GM23248 (cell line): ENCODE results near the gene NTF4. TPM values are rescaled to one million over a fixed set of nuclear protein-coding genes. Genes with fewer than 3 reads are reported as not detected.
"Not testable (repeated sequence)": the region's sequence is repeated elsewhere in the genome, so short reads cannot be mapped to it uniquely, and the experiment has no call there.

Experiments used
- DNase-seq: peaks from one replicate; pipeline ENCODE4 v3.0.0-alpha.2; 2015
- H2AFZ ChIP-seq: fragments of 200-600 bp; sonication (generic); 2 replicates; pipeline ENCODE4 v1.6.1; 2016; ENCODE audit warnings: antibody characterized with exemption
- H3F3A ChIP-seq: fragments of 200-600 bp; sonication (generic); 2 replicates; pipeline ENCODE4 v1.6.1; 2016; ENCODE audit warnings: mild to moderate bottlenecking, antibody characterized with exemption, mixed run types; ENCODE audit not compliant: insufficient read depth
- H3K27ac ChIP-seq: fragments of 200-600 bp; sonication (generic); 2 replicates; pipeline ENCODE4 v1.5.1; 2016; ENCODE audit warnings: mild to moderate bottlenecking
- H3K27me3 ChIP-seq: fragments of 200-600 bp; sonication (generic); replicated peaks from 2 replicates; pipeline ENCODE4 v1.6.1; 2016; ENCODE audit warnings: mild to moderate bottlenecking; ENCODE audit not compliant: insufficient read depth
- H3K36me3 ChIP-seq: fragments of 200-600 bp; sonication (generic); 2 replicates; pipeline ENCODE4 v1.6.1; 2016; ENCODE audit warnings: low read depth, mild to moderate bottlenecking
- H3K4me1 ChIP-seq: fragments of 200-600 bp; sonication (generic); 2 replicates; pipeline ENCODE4 v1.6.1; 2016; ENCODE audit warnings: mild to moderate bottlenecking; ENCODE audit not compliant: insufficient read depth
- H3K4me2 ChIP-seq: fragments of 200-600 bp; sonication (generic); one replicate; pipeline ENCODE4 v1.6.1; 2016; ENCODE audit warnings: mild to moderate bottlenecking; ENCODE audit not compliant: unreplicated experiment
- H3K4me3 ChIP-seq: fragments of 200-600 bp; sonication (generic); 2 replicates; pipeline ENCODE4 v1.5.1; 2016; ENCODE audit warnings: mild to moderate bottlenecking
- H3K79me2 ChIP-seq: fragments of 200-600 bp; sonication (generic); 2 replicates; pipeline ENCODE4 v1.6.1; 2016; ENCODE audit warnings: mild to moderate bottlenecking; ENCODE audit not compliant: insufficient read depth
- H3K9ac ChIP-seq: fragments of 200-600 bp; sonication (generic); 2 replicates; pipeline ENCODE4 v1.6.1; 2016; ENCODE audit warnings: mild to moderate bottlenecking
- H3K9me2 ChIP-seq: fragments of 200-600 bp; sonication (generic); 2 replicates; pipeline ENCODE4 v1.6.1; 2016; ENCODE audit warnings: mixed run types, mild to moderate bottlenecking, moderate library complexity; ENCODE audit not compliant: insufficient read depth
- H3K9me3 ChIP-seq: fragments of 200-600 bp; sonication (generic); one replicate; pipeline ENCODE4 v1.6.1; 2017; ENCODE audit warnings: low read depth
- H4K20me1 ChIP-seq: fragments of 200-600 bp; sonication (generic); 2 replicates; pipeline ENCODE4 v1.6.0; 2016; ENCODE audit not compliant: insufficient read depth
- EZH2 ChIP-seq: fragments of 200-600 bp; sonication (generic); IDR thresholded peaks from 2 replicates; pipeline ENCODE4 v1.6.1; 2018; ENCODE audit warnings: antibody characterized with exemption, mild to moderate bottlenecking; ENCODE audit not compliant: insufficient read depth, poor library complexity, severe bottlenecking
- EZH2phosphoT487 ChIP-seq: fragments of 200-600 bp; sonication (generic); IDR thresholded peaks from 2 replicates; pipeline ENCODE4 v1.6.1; 2018; ENCODE audit warnings: antibody characterized with exemption, moderate library complexity, mild to moderate bottlenecking, low read depth; ENCODE audit not compliant: insufficient read depth
- WGBS, 2 experiments: methylation state at CpG; one replicate each; pipeline ENCODE4 v1.1.6; 2015 to 2017; ENCODE audit warnings: low lambda C conversion rate in 2 of 2, low coverage in 1 of 2; ENCODE audit errors: missing lambda C conversion rate in 2 of 2; 5-methylcytosine and 5-hydroxymethylcytosine counted together
- in situ Hi-C: fragments of 300-500 bp; cut with MboI; formaldehyde crosslinking; loops from 2 replicates; pipeline ENCODE4 v1.15.0; 2020
- polyA plus RNA-seq: library from polyadenylated mRNA; unstranded; fragments of >200 nt; fragmentation: Nextera tagmentation; extraction: Ambion mirVana; gene quantifications from 2 replicates; pipeline ENCODE4 v1.2.1, GENCODE V29; 2016
- total RNA-seq: library from RNA; depleted of rRNA; stranded (reverse); fragments of >200 nt; shearing (Covaris generic); gene quantifications from 2 replicates; pipeline ENCODE4 v1.2.3, GENCODE V29; 2014

The NTF4 gene
- total and polyA plus RNA-seq, 2 experiments from 2014 or later, result 0.51 TPM; not detected in 1

DNA sequence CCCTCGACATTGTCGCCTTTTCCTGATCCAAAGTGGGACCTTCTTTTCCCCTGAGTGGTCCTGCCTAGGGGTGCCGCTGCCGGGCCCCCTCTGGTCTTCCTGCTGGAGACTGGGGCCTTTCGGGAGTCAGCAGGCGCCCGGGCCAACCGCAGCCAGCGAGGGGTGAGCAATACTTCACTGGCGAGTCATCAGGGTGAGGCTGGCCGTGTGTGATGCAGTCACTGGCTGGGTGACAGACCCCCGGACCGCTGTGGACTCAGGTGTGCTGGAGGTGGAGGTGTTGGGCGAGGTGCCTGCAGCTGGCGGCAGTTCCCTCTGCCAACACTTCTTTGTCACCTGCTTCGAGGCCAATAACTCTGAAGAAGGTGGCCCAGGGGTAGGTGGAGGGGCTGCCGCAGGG, 22.4 kb downstream of the NTF4 start:
- peaks cover 8% of the 10 kb centered on the region; the same call in 1 of the 2 replicates for H3K4me1 ChIP-seq
- no peaks in the 10 kb centered on the region for H3F3A ChIP-seq
- TF ChIP-seq EZH2 (no peak), EZH2phosphoT487 (no peak)
- no peaks in the 10 kb centered on the region for H3K36me3 ChIP-seq
- no peak overlapping the region for H2AFZ ChIP-seq
- no peaks in the 10 kb centered on the region for H4K20me1 ChIP-seq
- no peak overlapping the region for H3K9ac ChIP-seq
- no peaks in the 10 kb centered on the region for H3K79me2 ChIP-seq
- no peak overlapping the region for H3K4me2 ChIP-seq
- DNase-seq, result peak; percentile 33
- no peak overlapping the region for H3K27ac ChIP-seq
- H3K4me3 ChIP-seq, result no peak overlapping the region
- in situ Hi-C loops, result no loop called here
- no peaks in the 10 kb centered on the region for H3K27me3 ChIP-seq
- WGBS, 2 experiments, result 69 to 71% methylated on average over 16 to 17 of the region's 17 CpGs
- no peaks in the 10 kb centered on the region for H3K9me3 ChIP-seq
- H3K9me2 ChIP-seq, result no peaks in the 10 kb centered on the region

DNA sequence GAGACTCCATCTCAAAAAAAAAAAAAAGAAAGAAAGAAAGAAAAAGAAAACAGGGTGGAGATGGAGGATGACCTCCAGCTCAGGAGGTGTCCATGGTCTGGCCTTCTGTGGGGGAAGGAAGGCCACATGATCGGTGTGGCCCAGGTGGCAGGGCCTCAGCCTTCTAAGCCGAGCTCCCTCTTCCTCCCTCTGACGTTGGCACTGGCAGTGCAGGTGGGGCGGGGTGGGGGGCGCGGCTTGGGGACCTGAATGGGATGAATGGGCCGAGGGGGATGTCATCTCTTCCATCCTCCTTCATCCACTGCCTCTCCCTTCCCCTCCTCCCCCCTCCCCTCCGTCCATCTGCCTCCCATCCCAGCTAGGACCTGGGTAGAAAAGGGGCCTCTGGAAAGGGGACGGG, 24.9 kb downstream of the NTF4 start:
- H3K27me3 ChIP-seq, in situ Hi-C loops, H3K9ac ChIP-seq, H2AFZ ChIP-seq, H3K79me2 ChIP-seq, H4K20me1 ChIP-seq, H3K4me3 ChIP-seq, H3K27ac ChIP-seq, H3F3A ChIP-seq, DNase-seq, H3K4me2 ChIP-seq, H3K36me3 ChIP-seq, H3K4me1 ChIP-seq, H3K9me2 ChIP-seq, H3K9me3 ChIP-seq: not testable (repeated sequence)
- 47 to 53% methylated on average over 5 to 8 of the region's 9 CpGs for WGBS, 2 experiments

DNA sequence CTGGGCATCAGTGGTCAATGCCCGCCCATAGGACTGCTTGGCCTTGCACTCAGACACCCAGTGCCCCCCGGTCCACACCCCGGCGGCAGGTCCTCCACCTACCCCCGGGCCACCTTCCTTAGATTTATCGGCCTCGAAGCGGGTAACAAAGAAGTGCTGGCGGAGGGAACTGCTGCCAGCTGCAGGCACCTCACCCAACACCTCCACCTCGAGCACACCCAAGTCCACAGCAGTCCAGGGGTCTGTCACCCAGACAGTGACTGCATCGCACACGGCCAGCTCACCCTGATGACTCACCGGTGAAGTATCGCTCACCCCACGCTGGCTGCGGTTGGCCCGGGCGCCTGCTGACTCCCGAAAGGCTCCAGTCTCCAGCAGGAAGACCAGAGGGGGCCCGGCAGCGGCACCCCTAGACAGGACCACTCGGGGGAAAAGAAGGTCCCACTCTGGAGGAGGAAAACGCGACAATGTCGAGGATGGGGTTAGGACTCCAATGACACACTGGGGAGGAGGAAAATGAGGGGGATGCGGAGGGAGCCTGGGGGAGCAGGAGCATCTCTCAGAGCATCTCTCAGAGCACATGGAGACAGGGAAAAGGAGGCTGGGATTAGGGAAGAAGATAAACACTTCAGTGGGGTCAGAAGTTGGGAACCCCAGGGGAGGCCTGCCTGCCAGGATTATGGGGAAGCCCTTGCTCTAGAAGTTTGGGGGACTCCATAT, 25.9 kb downstream of the NTF4 start:
- H3K9me2 ChIP-seq, H3K4me2 ChIP-seq, H3K4me3 ChIP-seq, in situ Hi-C loops, H2AFZ ChIP-seq, H3K4me1 ChIP-seq, H3K79me2 ChIP-seq, H3K9me3 ChIP-seq, H3F3A ChIP-seq, H3K27me3 ChIP-seq, H4K20me1 ChIP-seq, H3K36me3 ChIP-seq: not testable (repeated sequence)
- WGBS, 2 experiments, result 41 to 51% methylated on average over 20 to 26 of the region's 26 CpGs
- DNase-seq, result peak; percentile 87
- peak overlapping the region; percentile 65 for H3K27ac ChIP-seq
- H3K9ac ChIP-seq, result peak overlapping the region; percentile 35; the same call in 1 of the 2 replicates

DNA sequence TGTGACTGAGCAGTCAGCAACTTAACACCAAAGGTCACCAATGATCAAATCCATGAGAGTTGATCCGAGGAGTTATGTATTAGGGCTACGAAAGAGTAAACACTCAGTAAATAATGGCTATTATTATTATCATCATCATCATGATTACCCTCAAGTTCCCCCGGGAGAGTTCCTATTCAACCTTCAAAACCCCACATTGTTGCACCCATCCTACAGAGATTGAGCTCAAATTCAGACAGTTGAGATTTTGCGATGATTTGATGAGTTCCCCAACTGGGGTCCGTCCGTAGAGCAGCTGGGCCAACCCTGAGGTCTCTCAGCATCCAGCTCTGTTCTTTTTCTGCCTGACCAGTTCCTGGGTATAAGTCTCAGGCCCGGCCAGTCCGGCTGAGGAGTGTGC, 26.5 kb downstream of the NTF4 start:
- H3K4me3 ChIP-seq, H3K9me2 ChIP-seq, H3K9ac ChIP-seq, H3K27me3 ChIP-seq, H3K79me2 ChIP-seq, H2AFZ ChIP-seq, DNase-seq, H3K9me3 ChIP-seq, H3K36me3 ChIP-seq, H4K20me1 ChIP-seq, H3F3A ChIP-seq, H3K4me2 ChIP-seq, H3K4me1 ChIP-seq, in situ Hi-C loops: not testable (repeated sequence)
- 81 to 87% methylated on average over 8 of the region's 8 CpGs for WGBS, 2 experiments
- peak overlapping the region; percentile 65 for H3K27ac ChIP-seq

DNA sequence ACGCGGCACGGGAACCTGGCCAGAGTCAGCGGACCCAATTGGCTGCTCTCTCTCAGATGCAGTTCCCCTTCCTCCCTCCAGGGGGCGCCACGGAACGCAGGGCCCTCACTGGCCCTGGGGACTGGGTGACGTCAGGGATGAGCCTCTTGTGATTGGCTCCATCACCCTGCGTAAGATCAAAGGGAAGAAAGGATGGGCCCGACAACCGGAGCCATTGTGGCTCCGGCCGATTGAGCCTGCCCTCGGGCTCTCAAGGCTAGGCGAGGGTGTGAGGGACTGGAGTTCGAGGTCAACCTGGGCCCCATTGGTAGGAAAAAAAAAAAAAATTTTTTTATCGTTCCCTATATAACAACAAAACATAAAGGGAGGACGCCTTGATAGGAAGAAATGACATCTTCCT, 27.8 kb downstream of the NTF4 start, which contains the start of gene CGB1:
Gene CGB1, minus strand, starts transcription at position 81 of the 400 bp plus-strand sequence. CDS start 184 bp downstream, outside the sequence.
- H3K4me3 ChIP-seq, H3K27me3 ChIP-seq, H3K4me1 ChIP-seq, H3K9me2 ChIP-seq, H3K27ac ChIP-seq, H3F3A ChIP-seq, H2AFZ ChIP-seq, H3K36me3 ChIP-seq, in situ Hi-C loops, H3K79me2 ChIP-seq, H3K9ac ChIP-seq, H3K4me2 ChIP-seq, H3K9me3 ChIP-seq, H4K20me1 ChIP-seq: not testable (repeated sequence)
- DNase-seq, result peak; percentile 42
- WGBS, 2 experiments, result 42 to 57% methylated on average over 18 of the region's 18 CpGs

DNA sequence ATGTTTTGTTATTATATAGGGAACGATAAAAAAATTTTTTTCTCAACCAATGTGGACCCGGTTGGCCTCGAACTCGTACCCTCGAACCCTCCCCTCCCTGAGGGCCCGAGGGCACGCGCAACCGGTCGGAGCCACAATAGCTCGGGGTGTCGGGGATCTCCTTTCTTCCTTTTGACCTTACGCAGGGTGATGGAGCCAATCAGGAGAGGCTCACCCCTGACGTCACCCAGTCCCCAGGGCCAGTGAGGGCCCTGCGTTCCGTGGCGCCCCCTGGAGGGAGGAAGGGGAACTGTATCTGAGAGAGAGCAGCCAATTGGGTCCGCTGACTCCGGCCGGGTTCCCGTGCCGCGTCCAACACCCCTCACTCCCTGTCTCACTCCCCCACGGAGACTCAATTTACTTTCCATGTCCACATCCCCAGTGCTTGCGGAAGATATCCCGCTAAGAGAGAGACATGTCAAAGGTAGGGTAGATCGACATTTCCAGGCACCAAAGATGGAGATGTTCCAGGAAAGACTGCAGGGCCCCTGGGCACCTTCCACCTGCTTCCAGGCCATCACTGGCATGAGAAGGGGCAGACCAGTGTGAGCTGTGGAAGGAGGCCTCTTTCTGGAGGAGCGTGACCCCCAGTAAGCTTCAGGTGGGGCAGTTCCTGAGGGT, 32.8 kb downstream of the NTF4 start, which contains the start of gene CGB2:
Gene CGB2, plus strand, starts transcription at position 249 of the 660 bp plus-strand sequence. Its CDS starts 206 bp downstream, at position 455.
- H3F3A ChIP-seq, H3K4me2 ChIP-seq, H3K36me3 ChIP-seq, in situ Hi-C loops, H3K9me2 ChIP-seq, H3K79me2 ChIP-seq, H3K27ac ChIP-seq, H3K4me1 ChIP-seq, H4K20me1 ChIP-seq, H3K9ac ChIP-seq, H2AFZ ChIP-seq, H3K27me3 ChIP-seq, H3K4me3 ChIP-seq, H3K9me3 ChIP-seq: not testable (repeated sequence)
- peak; percentile 34 for DNase-seq
- WGBS, 2 experiments, result 29% methylated on average over 28 of the region's 28 CpGs

DNA sequence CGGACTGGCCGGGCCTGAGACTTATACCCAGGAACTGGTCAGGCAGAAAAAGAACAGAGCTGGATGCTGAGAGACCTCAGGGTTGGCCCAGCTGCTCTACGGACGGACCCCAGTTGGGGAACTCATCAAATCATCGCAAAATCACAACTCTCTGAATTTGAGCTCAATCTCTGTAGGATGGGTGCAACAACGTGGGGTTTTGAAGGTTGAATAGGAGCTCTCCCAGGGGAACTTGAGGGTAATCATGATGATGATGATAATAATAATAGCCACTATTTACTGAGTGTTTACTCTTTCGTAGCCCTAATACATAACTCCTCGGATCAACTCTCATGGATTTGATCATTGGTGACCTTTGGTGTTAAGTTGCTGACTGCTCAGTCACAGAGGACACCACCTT, 34.3 kb downstream of the NTF4 start:
- in situ Hi-C loops, H2AFZ ChIP-seq, DNase-seq, H3K36me3 ChIP-seq, H3F3A ChIP-seq, H4K20me1 ChIP-seq, H3K27ac ChIP-seq, H3K9ac ChIP-seq, H3K4me2 ChIP-seq, H3K27me3 ChIP-seq, H3K9me3 ChIP-seq, H3K4me3 ChIP-seq, H3K4me1 ChIP-seq, H3K9me2 ChIP-seq, H3K79me2 ChIP-seq: not testable (repeated sequence)
- WGBS, 2 experiments, result 94 to 95% methylated on average over 5 of the region's 8 CpGs
